ENCODE results near the gene UBE2O.
A peak's percentile ranks its signal among the peaks of the same experiment; 100 is the strongest.

UBE2O gene

GRCh38 chr17:76414334-76415295 lies 38.3 kb downstream of the UBE2O start (continued):
- TF ChIP-seq ZNF239 (tag by site-specific recombination; IDR thresholded peaks at IDR 0.05) (no peak), SALL2 (tag by site-specific recombination; IDR thresholded peaks at IDR 0.05; ENCODE audit: borderline replicate concordance) (no peak), ZNF155 (tag by site-specific recombination; IDR thresholded peaks at IDR 0.05) (no peak), ZNF23 (tag by site-specific recombination; IDR thresholded peaks at IDR 0.05; ENCODE audit: borderline replicate concordance) (no peak), ZNF580 (tag by site-specific recombination; IDR thresholded peaks at IDR 0.05) (no peak), PRDM10 (tag by site-specific recombination; IDR thresholded peaks at IDR 0.05) (peak; percentile 86), ZNF585B (tag by site-specific recombination; IDR thresholded peaks at IDR 0.05) (no peak), GLIS1 (tag by site-specific recombination; IDR thresholded peaks at IDR 0.05) (no peak; the same call in 1 of the 2 replicates), ZNF398 (tag by site-specific recombination; IDR thresholded peaks at IDR 0.05) (peak; percentile 37), ZNF747 (tag by site-specific recombination; IDR thresholded peaks at IDR 0.05) (no peak), ZBTB10 (tag by site-specific recombination; IDR thresholded peaks at IDR 0.05) (no peak), TRIM28 (IDR thresholded peaks at IDR 0.05; ENCODE audit: borderline replicate concordance, low read length) (peak; percentile 52; the same call in 1 of the 2 replicates), ZNF146 (tag by site-specific recombination; IDR thresholded peaks at IDR 0.05) (no peak), ZNF335 (tag by site-specific recombination; conservative IDR thresholded peaks at IDR 0.05) (no peak), ZNF175 (tag by site-specific recombination; IDR thresholded peaks at IDR 0.05) (no peak), ZNF600 (tag by site-specific recombination; IDR thresholded peaks at IDR 0.05) (peak; percentile 69), BCL11B (tag by site-specific recombination; IDR thresholded peaks at IDR 0.05; ENCODE audit: low read depth) (no peak), ZSCAN23 (tag by site-specific recombination; IDR thresholded peaks at IDR 0.05) (no peak), ZSCAN30 (tag by site-specific recombination; IDR thresholded peaks at IDR 0.05) (no peak), ZNF449 (tag by site-specific recombination; IDR thresholded peaks at IDR 0.05) (peak; percentile 82), ZNF416 (tag by site-specific recombination; IDR thresholded peaks at IDR 0.05) (no peak), KLF9 (tag by site-specific recombination; IDR thresholded peaks at IDR 0.05; ENCODE audit: low read depth) (no peak), ZNF768 (tag by site-specific recombination; IDR thresholded peaks at IDR 0.05) (no peak), KLF17 (tag by site-specific recombination; IDR thresholded peaks at IDR 0.05) (no peak), ZNF654 (tag by site-specific recombination; IDR thresholded peaks at IDR 0.05; ENCODE audit: low read depth) (no peak), HOXA7 (CRISPR knock-in tag; IDR thresholded peaks at IDR 0.05; ENCODE audit: borderline replicate concordance) (no peak)
